ENCODE data around the gene TRIM17. TPM values are rescaled to one million over a fixed set of nuclear protein-coding genes. Genes with fewer than 3 reads are reported as not detected.

TRIM17 gene
- total RNA-seq, 3 donors from 2014 or later (not counting 1 experiment from before 2014, with no cell fraction given), result 8.0 to 13.4 (median 8.4) TPM

DNA sequence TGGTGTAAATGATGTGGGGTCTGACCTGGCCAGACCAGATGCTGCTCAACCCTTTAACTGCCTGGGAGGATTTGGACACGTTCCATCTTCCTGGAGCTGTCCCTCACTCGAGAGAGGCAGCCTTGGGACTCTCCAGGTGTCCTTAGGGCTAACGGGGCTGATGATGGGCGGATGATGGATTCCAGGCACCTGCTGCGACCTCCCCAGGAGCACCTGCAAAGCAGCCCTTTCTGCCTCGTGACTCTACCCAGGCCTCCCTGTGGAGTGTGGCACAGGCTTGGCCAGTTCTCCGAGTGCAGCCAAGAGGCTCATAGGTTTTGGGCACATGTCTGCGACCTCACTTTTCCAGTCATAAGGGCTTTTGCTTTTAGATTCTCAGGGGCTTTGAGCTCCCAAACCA, 12.3 kb upstream of the TRIM17 start:
- H3K36me3 ChIP-seq (ENCODE audit: control insufficient read depth, insufficient read depth, low read length), result no peaks in the 10 kb centered on the region
- no peaks in the 10 kb centered on the region for H3K4me1 ChIP-seq (ENCODE audit: control insufficient read depth, insufficient read depth, low read length)
- H3K27ac ChIP-seq (ENCODE audit: low read length), result no peak overlapping the region
- TF ChIP-seq, protein P1, sequence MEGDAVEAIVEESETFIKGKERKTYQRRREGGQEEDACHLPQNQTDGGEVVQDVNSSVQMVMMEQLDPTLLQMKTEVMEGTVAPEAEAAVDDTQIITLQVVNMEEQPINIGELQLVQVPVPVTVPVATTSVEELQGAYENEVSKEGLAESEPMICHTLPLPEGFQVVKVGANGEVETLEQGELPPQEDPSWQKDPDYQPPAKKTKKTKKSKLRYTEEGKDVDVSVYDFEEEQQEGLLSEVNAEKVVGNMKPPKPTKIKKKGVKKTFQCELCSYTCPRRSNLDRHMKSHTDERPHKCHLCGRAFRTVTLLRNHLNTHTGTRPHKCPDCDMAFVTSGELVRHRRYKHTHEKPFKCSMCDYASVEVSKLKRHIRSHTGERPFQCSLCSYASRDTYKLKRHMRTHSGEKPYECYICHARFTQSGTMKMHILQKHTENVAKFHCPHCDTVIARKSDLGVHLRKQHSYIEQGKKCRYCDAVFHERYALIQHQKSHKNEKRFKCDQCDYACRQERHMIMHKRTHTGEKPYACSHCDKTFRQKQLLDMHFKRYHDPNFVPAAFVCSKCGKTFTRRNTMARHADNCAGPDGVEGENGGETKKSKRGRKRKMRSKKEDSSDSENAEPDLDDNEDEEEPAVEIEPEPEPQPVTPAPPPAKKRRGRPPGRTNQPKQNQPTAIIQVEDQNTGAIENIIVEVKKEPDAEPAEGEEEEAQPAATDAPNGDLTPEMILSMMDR (IDR thresholded peaks at IDR 0.05), result no peak
- Mint-ChIP-seq H3K4me3 (no peak overlapping the region), H3K36me3 (no peaks in the 10 kb centered on the region), H3K27ac (no peak overlapping the region), H3K9me3 (no peaks in the 10 kb centered on the region), H3K4me1 (no peaks in the 10 kb centered on the region), H3K27me3 (ENCODE audit: low read depth in 2 of 2) (peaks cover 6 to 10% of the 10 kb centered on the region in 2 donors)
- ATAC-seq (no peak), DNase-seq (no peak)
- no peaks in the 10 kb centered on the region for H3K27me3 ChIP-seq (ENCODE audit: control insufficient read depth, insufficient read depth, low read length)
- intact Hi-C loops (cut with micrococcal nuclease), result no loop called here
- no peaks in the 10 kb centered on the region for H3K9me3 ChIP-seq (ENCODE audit: control insufficient read depth, insufficient read depth, low read length)
- no peak overlapping the region for H3K4me3 ChIP-seq (ENCODE audit: low read length)
- WGBS (ENCODE audit: insufficient coverage), result 85% methylated on average over 8 of the region's 8 CpGs

DNA sequence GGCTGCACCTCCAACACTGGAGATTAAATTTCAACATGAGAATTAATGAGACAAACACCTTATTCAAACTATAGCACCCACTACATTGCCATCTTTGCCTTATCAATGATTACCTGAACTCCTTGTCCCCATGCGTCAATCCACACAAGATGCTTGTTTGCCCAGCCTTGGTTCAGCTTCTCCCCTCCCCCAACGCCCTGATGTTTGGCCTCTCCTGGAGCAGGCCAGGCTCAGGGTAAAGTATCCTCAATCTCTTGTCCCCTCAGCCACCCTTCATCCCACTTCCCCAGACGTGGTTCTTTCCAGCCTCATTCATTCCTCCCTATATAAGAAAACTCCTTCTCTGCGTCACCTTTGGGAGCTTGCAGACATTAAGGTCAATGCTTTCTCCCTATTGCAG, 11.8 kb upstream of the TRIM17 start:
- TF ChIP-seq, protein P1 (IDR thresholded peaks at IDR 0.05), result no peak
- 83% methylated on average over 4 of the region's 4 CpGs for WGBS (ENCODE audit: insufficient coverage)
- Mint-ChIP-seq H3K36me3 (no peaks in the 10 kb centered on the region), H3K4me1 (no peaks in the 10 kb centered on the region), H3K4me3 (no peak overlapping the region), H3K27me3 (ENCODE audit: low read depth in 2 of 2) (peaks cover 6 to 10% of the 10 kb centered on the region in 2 donors), H3K27ac (no peak overlapping the region), H3K9me3 (no peaks in the 10 kb centered on the region)
- intact Hi-C loops (cut with micrococcal nuclease), result no loop called here
- DNase-seq (no peak), ATAC-seq (no peak)
- Histone ChIP-seq H3K27me3 (ENCODE audit: control insufficient read depth, insufficient read depth, low read length) (no peaks in the 10 kb centered on the region), H3K9me3 (ENCODE audit: control insufficient read depth, insufficient read depth, low read length) (no peaks in the 10 kb centered on the region), H3K27ac (ENCODE audit: low read length) (no peak overlapping the region), H3K36me3 (ENCODE audit: control insufficient read depth, insufficient read depth, low read length) (no peaks in the 10 kb centered on the region), H3K4me3 (ENCODE audit: low read length) (no peak overlapping the region), H3K4me1 (ENCODE audit: control insufficient read depth, insufficient read depth, low read length) (no peaks in the 10 kb centered on the region)

DNA sequence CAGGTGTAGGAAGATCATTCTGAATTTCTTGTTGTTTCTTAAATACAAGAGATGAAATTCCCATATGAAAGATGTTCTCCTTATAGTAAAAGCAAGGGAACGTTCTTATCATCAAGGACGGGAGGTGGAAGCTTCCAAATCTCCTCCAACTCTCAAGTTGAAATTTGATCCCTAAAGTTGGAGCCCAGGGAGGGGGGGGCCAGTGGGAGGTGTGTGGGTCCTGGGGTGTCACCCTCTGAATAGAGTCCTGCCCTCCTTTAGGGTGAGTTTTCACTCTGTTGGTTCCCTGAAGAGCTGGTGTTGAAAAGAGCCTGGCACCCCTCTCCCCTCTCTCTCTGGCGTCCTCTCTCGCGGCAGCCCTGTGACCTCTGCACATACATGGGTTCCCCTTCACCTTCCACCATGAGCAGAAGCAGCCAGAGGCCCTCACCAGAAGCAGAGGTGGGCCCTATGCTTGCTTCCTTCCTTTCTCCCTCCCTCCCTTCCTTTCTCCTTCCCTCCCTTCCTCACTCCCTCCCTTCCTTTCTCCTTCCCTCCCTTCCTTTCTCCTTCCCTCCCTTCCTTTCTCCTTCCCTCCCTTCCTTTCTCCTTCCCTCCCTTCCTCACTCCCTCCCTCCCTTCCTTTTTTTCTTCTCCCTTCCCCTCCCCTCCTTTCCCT, 10.0 kb upstream of the TRIM17 start:
- H3K27ac Mint-ChIP-seq, result no peak overlapping the region
- H3K4me3 Mint-ChIP-seq, result no peak overlapping the region
- H3K4me3 ChIP-seq (ENCODE audit: low read length), result no peak overlapping the region
- no peaks in the 10 kb centered on the region for H3K4me1 Mint-ChIP-seq
- no peaks in the 10 kb centered on the region for H3K4me1 ChIP-seq (ENCODE audit: control insufficient read depth, insufficient read depth, low read length)
- H3K36me3 Mint-ChIP-seq, result no peaks in the 10 kb centered on the region
- intact Hi-C loops (cut with micrococcal nuclease), result no loop called here
- H3K36me3 ChIP-seq (ENCODE audit: control insufficient read depth, insufficient read depth, low read length), result no peaks in the 10 kb centered on the region
- 98% methylated on average over 3 of the region's 5 CpGs for WGBS (ENCODE audit: insufficient coverage)
- ATAC-seq (no peak), DNase-seq (no peak)
- H3K9me3 ChIP-seq (ENCODE audit: control insufficient read depth, insufficient read depth, low read length), result no peaks in the 10 kb centered on the region
- H3K9me3 Mint-ChIP-seq, result no peaks in the 10 kb centered on the region
- H3K27me3 ChIP-seq (ENCODE audit: control insufficient read depth, insufficient read depth, low read length), result no peaks in the 10 kb centered on the region
- no peaks in the 10 kb centered on the region for H3K27me3 Mint-ChIP-seq (ENCODE audit: low read depth in 2 of 2)
- TF ChIP-seq, protein P1 (IDR thresholded peaks at IDR 0.05), result no peak
- no peak overlapping the region for H3K27ac ChIP-seq (ENCODE audit: low read length)
